Breast epithelium (tissue), 4 donors: ENCODE results near the gene LRRC18. TPM values are rescaled to one million over a fixed set of nuclear protein-coding genes. Genes with fewer than 3 reads are reported as not detected.

Experiments used
- DNase-seq, 2 donors: peaks; one replicate each; pipeline ENCODE4 v3.0.0-alpha.2; 2019; ENCODE audit warnings: low spot score in 2 of 2
- H3K27ac ChIP-seq, 2 donors: fragments of 200-600 bp; sonication (generic) in 1 of 2; one replicate each; pipeline ENCODE4 v1.5.1; 2016 to 2019; ENCODE audit warnings: mild to moderate bottlenecking in 1 of 2
- H3K27me3 ChIP-seq, 2 donors: fragments of 200-600 bp; sonication (generic) in 1 of 2; one replicate each; pipeline versions ENCODE4 v1.5.1 to v1.6.0; 2017 to 2019; ENCODE audit warnings: control low read depth in 1 of 2, mild to moderate bottlenecking in 1 of 2
- H3K36me3 ChIP-seq: fragments of 200-600 bp; one replicate; pipeline ENCODE4 v1.5.1; 2019
- H3K4me1 ChIP-seq, 2 donors: fragments of 200-600 bp; sonication (generic); one replicate each; pipeline ENCODE4 v1.5.1; 2016 to 2019; ENCODE audit warnings: control low read depth in 1 of 2
- H3K4me3 ChIP-seq, 3 donors: fragments of 200-600 bp; sonication (generic); 1 replicate in 2 of 3; 2 replicates in 1 of 3; pipeline ENCODE4 v1.5.1; 2016 to 2019; ENCODE audit warnings: mild to moderate bottlenecking in 3 of 3, moderate library complexity in 2 of 3
- H3K9me3 ChIP-seq, 2 donors: fragments of 200-600 bp; sonication (generic) in 1 of 2; one replicate each; pipeline ENCODE4 v1.5.1; 2016 to 2019; ENCODE audit warnings: control low read depth in 1 of 2
- POLR2A ChIP-seq: fragments of 450-650 bp; IDR thresholded peaks from one replicate; pipeline ENCODE4 v1.6.1; 2016; ENCODE audit warnings: antibody characterized with exemption, mild to moderate bottlenecking, moderate library complexity
- POLR2AphosphoS5 ChIP-seq, 3 donors: sonication (generic); formaldehyde crosslinking; IDR thresholded peaks; one replicate each; pipeline ENCODE4 v1.6.1; 2017; ENCODE audit warnings: antibody characterized with exemption in 3 of 3
- intact Hi-C: fragments of 100-400 bp; cut with DNase I; formaldehyde crosslinking; loops from one replicate; pipeline ENCODE4 v1.15.1; 2023; ENCODE audit warnings: low total_unique reads
- total RNA-seq, 3 donors: library from RNA; depleted of rRNA; stranded (reverse); fragments of >200 nt; gene quantifications; one replicate each; pipeline ENCODE4 v1.1.0, GENCODE V29; 2016
- TF ChIP-seq, protein P1 (sequence below), 3 donors: fragments of 450-650 bp; IDR thresholded peaks; one replicate each; pipeline ENCODE4 v1.5.1; 2016 to 2017; ENCODE audit warnings: antibody characterized with exemption in 3 of 3, mild to moderate bottlenecking in 3 of 3, moderate library complexity in 3 of 3

LRRC18 gene
- total RNA-seq, 3 donors from 2014 or later, result not detected

GRCh38 chr10:48904861-48905260 lies 34.8 kb downstream of the LRRC18 start:
- H3K4me1 ChIP-seq, result no peaks in the 10 kb centered on the region
- no peak overlapping the region for H3K4me3 ChIP-seq
- TF ChIP-seq, protein P1, sequence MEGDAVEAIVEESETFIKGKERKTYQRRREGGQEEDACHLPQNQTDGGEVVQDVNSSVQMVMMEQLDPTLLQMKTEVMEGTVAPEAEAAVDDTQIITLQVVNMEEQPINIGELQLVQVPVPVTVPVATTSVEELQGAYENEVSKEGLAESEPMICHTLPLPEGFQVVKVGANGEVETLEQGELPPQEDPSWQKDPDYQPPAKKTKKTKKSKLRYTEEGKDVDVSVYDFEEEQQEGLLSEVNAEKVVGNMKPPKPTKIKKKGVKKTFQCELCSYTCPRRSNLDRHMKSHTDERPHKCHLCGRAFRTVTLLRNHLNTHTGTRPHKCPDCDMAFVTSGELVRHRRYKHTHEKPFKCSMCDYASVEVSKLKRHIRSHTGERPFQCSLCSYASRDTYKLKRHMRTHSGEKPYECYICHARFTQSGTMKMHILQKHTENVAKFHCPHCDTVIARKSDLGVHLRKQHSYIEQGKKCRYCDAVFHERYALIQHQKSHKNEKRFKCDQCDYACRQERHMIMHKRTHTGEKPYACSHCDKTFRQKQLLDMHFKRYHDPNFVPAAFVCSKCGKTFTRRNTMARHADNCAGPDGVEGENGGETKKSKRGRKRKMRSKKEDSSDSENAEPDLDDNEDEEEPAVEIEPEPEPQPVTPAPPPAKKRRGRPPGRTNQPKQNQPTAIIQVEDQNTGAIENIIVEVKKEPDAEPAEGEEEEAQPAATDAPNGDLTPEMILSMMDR (IDR thresholded peaks at IDR 0.05), result no peak
- no peak for TF ChIP-seq POLR2A
- TF ChIP-seq POLR2AphosphoS5 (IDR thresholded peaks at IDR 0.05), result no peak
- intact Hi-C loops, result loop anchor here (1.0 kb wide), 1 partner anchor 29 kb away; no protein-coding TSS in a partner anchor
- no peak overlapping the region for H3K27ac ChIP-seq
- H3K27me3 ChIP-seq, result no peaks in the 10 kb centered on the region
- H3K9me3 ChIP-seq, result peaks cover 0 to 3% of the 10 kb centered on the region in 2 donors
- H3K36me3 ChIP-seq, result no peaks in the 10 kb centered on the region
- no peak for DNase-seq

DNA sequence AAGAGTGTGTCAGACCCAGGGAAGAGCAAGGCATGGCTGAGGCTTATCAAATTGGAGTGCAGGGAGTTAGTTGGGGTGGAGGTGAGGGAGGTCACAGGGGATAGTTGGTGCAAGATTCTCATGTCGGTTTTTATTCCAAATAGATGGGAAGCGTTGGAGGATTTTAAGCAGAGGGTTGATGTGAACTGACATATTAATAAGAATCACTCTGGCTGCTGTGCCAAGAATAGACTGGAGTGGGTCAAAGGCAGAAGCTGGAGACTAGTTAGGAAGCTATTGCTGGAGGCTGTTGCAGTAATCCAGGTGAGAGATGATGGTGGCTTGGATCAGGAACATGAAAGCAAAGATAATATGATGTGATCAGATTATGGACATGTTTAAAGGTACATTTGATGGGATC lies 36.5 kb downstream of the LRRC18 start:
- H3K4me3 ChIP-seq, result no peak overlapping the region
- no peak overlapping the region for H3K27ac ChIP-seq
- H3K4me1 ChIP-seq, result no peaks in the 10 kb centered on the region
- H3K9me3 ChIP-seq, result peaks cover 0 to 3% of the 10 kb centered on the region in 2 donors
- intact Hi-C loops, result no loop called here
- H3K36me3 ChIP-seq, result no peaks in the 10 kb centered on the region
- no peaks in the 10 kb centered on the region for H3K27me3 ChIP-seq
- no peak for DNase-seq
- TF ChIP-seq, protein P1 (IDR thresholded peaks at IDR 0.05), result no peak
- TF ChIP-seq POLR2A (no peak), POLR2AphosphoS5 (IDR thresholded peaks at IDR 0.05) (no peak)

- Histone ChIP-seq H3K27ac (no peak overlapping the region), H3K27me3 (no peaks in the 10 kb centered on the region), H3K9me3 (peaks cover 0 to 3% of the 10 kb centered on the region in 2 donors), H3K4me1 (no peaks in the 10 kb centered on the region), H3K4me3 (no peak overlapping the region), H3K36me3 (no peaks in the 10 kb centered on the region)
- no peak for TF ChIP-seq POLR2A
- TF ChIP-seq POLR2AphosphoS5 (IDR thresholded peaks at IDR 0.05), result no peak
- TF ChIP-seq, protein P1 (IDR thresholded peaks at IDR 0.05), result no peak
- no peak for DNase-seq
- intact Hi-C loops, result no loop called here
Observed at GRCh38 chr10:48902096-48902495, 37.5 kb downstream of the LRRC18 start.

DNA sequence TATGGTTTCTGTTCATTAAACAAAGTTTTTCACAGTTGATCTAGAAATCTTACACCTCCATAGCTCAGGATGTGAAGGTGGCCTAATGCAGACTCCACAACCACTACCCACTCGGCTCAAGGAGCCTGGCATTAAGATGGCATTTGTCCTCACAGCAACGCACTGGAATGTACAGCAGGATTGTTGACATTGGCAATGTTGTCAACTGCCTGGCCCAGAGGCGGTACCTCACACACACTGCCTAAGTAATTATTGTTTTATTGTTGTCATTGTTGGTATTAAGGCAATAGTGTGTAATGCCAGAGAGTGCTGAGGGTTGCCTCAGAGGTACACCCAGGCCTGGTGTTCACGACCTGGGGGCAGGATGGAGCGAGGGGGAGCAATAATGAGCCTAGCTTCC lies 38.3 kb downstream of the LRRC18 start:
- no peak for DNase-seq
- TF ChIP-seq POLR2A (no peak), POLR2AphosphoS5 (IDR thresholded peaks at IDR 0.05) (no peak)
- TF ChIP-seq, protein P1 (IDR thresholded peaks at IDR 0.05), result no peak

DNA sequence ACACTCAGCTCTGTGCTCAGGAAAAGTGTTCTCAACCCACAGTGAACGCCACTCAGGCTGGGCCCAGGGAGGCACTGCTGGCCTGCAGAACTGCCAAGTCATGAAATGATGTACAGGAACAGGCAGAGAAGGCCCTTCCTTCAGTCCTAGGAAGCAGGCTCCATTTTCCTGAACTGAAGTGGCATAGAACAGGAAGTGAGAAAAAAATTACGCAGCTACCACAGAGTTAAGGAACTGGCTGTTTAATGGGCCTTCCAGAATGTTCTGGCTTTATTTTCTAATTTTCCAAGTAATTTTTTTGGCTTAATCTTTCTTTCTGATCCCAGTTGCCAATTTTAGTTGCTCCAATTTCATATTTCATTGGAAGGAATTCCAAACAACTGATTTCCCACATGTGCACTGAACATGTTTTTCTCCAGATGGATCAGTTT lies 39.3 kb downstream of the LRRC18 start:
- H3K4me3 ChIP-seq, result no peak overlapping the region
- intact Hi-C loops, result no loop called here
- no peak for TF ChIP-seq POLR2A
- TF ChIP-seq, protein P1 (IDR thresholded peaks at IDR 0.05), result no peak
- no peak for TF ChIP-seq POLR2AphosphoS5 (IDR thresholded peaks at IDR 0.05)
- no peaks in the 10 kb centered on the region for H3K4me1 ChIP-seq
- no peak for DNase-seq
- no peaks in the 10 kb centered on the region for H3K36me3 ChIP-seq
- H3K27me3 ChIP-seq, result no peaks in the 10 kb centered on the region
- H3K27ac ChIP-seq, result peak overlapping the region in 1 of 2 donors; percentile 76
- peaks cover 0 to 3% of the 10 kb centered on the region in 2 donors for H3K9me3 ChIP-seq

More for the DNA sequence above, 38.3 kb downstream of the LRRC18 start:
- peaks cover 0 to 3% of the 10 kb centered on the region in 2 donors for H3K9me3 ChIP-seq
- intact Hi-C loops, result no loop called here
- no peaks in the 10 kb centered on the region for H3K36me3 ChIP-seq
- no peaks in the 10 kb centered on the region for H3K4me1 ChIP-seq
- H3K27me3 ChIP-seq, result no peaks in the 10 kb centered on the region
- H3K4me3 ChIP-seq, result no peak overlapping the region
- peak overlapping the region in 1 of 2 donors; percentile 69 for H3K27ac ChIP-seq
